ENCODE results near the gene PPP2R5B. TPM values are rescaled to one million over a fixed set of nuclear protein-coding genes. Genes with fewer than 3 reads are reported as not detected.

The PPP2R5B gene
- total RNA-seq, 1 donor from 2014 or later = 26.9 TPM

DNA sequence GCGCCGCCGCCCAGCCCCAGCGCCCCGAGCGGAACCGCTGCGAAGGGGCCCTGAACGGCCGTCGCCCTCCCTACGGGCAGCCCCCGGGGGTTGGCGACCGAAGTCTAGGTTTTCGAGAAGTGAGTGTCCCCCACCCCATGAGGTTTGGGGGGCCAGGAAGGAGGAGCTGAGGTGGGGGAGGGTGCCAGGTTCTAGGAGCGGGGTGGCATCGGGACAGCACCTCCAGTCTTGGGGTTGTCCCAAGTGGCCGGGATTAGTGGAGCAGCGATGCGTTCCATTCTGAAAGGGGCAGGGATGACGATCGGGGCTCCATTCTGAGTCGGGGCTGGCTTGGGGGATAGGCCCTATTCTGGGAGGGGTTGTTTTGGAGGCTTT, 408 bp downstream of the PPP2R5B start:
- no peak for DNase-seq (ENCODE audit: low read depth)
- TF ChIP-seq, protein P1, sequence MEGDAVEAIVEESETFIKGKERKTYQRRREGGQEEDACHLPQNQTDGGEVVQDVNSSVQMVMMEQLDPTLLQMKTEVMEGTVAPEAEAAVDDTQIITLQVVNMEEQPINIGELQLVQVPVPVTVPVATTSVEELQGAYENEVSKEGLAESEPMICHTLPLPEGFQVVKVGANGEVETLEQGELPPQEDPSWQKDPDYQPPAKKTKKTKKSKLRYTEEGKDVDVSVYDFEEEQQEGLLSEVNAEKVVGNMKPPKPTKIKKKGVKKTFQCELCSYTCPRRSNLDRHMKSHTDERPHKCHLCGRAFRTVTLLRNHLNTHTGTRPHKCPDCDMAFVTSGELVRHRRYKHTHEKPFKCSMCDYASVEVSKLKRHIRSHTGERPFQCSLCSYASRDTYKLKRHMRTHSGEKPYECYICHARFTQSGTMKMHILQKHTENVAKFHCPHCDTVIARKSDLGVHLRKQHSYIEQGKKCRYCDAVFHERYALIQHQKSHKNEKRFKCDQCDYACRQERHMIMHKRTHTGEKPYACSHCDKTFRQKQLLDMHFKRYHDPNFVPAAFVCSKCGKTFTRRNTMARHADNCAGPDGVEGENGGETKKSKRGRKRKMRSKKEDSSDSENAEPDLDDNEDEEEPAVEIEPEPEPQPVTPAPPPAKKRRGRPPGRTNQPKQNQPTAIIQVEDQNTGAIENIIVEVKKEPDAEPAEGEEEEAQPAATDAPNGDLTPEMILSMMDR (IDR thresholded peaks at IDR 0.05; ENCODE audit: insufficient read depth, low read length, poor library complexity, severe bottlenecking) = no peak
- peak overlapping the region; percentile 67 for H3K4me3 ChIP-seq (ENCODE audit: low read depth, low read length)
- no peaks in the 10 kb centered on the region for H3K36me3 ChIP-seq (ENCODE audit: control insufficient read depth, insufficient read depth, low read length)
- H3K27me3 ChIP-seq (ENCODE audit: control insufficient read depth, insufficient read depth, low read length) = no peaks in the 10 kb centered on the region

DNA sequence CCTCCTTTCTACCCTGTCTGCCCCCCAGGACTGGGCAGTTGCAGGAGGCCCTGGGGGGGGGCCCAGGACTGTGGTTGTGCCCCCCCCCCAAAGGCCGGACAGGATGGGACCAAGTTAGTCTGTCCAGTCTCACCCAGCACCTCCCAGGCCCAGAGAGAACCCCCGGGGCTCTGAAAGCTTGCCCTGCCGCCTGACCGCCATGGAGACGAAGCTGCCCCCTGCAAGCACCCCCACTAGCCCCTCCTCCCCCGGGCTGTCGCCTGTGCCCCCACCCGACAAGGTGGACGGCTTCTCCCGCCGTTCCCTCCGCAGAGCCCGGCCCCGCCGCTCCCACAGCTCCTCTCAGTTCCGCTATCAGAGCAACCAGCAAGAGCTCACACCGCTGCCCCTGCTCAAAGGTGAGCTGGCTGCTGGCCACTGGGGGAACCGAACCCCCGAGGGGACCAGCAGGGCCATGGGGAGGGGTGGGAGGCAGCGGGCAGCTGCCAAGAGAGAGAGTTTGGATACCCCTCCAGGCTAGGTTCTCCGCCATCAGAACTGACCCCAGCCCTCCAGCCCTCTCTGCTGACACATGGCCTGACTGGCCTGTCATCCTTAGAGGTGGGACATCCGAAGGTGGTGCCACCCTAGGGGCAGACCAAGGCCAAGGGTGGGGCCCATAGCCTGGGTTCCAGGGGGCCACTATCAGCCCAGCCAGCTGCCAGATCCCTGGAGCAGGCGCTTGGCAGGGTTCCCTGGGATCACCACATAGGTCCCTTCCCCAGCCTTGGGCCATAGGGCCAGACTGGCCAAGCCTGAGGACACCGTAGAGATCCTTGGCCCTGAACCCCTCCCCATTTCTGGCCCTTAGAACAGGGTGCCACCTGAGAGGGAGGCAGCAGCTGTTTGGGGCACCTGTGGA, 1.3 kb downstream of the PPP2R5B start:
- H3K36me3 ChIP-seq (ENCODE audit: control insufficient read depth, insufficient read depth, low read length) = peaks cover 1% of the 10 kb centered on the region
- TF ChIP-seq, protein P1 (IDR thresholded peaks at IDR 0.05; ENCODE audit: insufficient read depth, low read length, poor library complexity, severe bottlenecking) = no peak
- no peaks in the 10 kb centered on the region for H3K27me3 ChIP-seq (ENCODE audit: control insufficient read depth, insufficient read depth, low read length)
- H3K4me3 ChIP-seq (ENCODE audit: low read depth, low read length) = peak overlapping the region; percentile 67
- no peak for DNase-seq (ENCODE audit: low read depth)

DNA sequence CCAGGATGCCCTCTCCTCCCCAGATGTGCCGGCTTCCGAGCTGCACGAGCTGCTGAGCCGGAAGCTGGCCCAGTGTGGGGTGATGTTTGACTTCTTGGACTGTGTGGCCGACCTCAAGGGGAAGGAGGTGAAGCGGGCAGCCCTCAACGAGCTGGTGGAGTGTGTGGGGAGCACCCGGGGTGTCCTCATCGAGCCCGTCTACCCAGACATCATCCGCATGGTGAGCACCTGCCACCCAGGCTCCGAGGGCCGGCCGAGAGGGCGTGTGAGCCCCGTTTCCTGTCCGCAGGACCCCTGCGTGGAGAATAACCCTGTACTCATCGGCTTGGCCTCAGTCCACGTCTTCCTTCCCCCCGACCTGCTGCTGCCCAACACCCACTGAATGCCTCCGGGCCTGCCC, 2.2 kb downstream of the PPP2R5B start:
- H3K27me3 ChIP-seq (ENCODE audit: control insufficient read depth, insufficient read depth, low read length) = no peaks in the 10 kb centered on the region
- no peak overlapping the region for H3K4me3 ChIP-seq (ENCODE audit: low read depth, low read length)
- no peak for DNase-seq (ENCODE audit: low read depth)
- TF ChIP-seq, protein P1 (IDR thresholded peaks at IDR 0.05; ENCODE audit: insufficient read depth, low read length, poor library complexity, severe bottlenecking) = no peak
- peaks cover 1% of the 10 kb centered on the region for H3K36me3 ChIP-seq (ENCODE audit: control insufficient read depth, insufficient read depth, low read length)

DNA sequence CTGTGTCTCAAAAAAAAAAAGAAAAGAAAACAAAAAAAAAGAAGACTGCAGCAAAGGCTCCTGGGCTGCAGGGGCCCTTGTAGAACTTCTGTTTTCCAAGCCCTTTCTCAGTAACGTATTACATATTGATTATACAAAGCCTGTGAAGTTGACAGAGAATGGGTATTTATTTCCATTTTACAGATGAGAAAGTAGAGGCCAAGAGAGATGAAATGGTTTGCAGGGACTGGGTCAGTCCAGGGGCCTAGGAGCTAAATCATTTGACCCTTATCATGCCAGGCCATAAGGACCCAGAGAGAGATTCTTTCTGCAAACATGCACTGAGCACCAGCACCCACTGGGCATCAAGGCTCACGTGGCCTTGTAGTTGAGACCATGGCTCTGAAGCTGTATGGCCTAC, 4.5 kb downstream of the PPP2R5B start:
- Histone ChIP-seq H3K4me3 (ENCODE audit: low read depth, low read length) (no peak overlapping the region), H3K27me3 (ENCODE audit: control insufficient read depth, insufficient read depth, low read length) (no peaks in the 10 kb centered on the region), H3K36me3 (ENCODE audit: control insufficient read depth, insufficient read depth, low read length) (peaks cover 1% of the 10 kb centered on the region)
- no peak for DNase-seq (ENCODE audit: low read depth)
- TF ChIP-seq, protein P1 (IDR thresholded peaks at IDR 0.05; ENCODE audit: insufficient read depth, low read length, poor library complexity, severe bottlenecking) = no peak

DNA sequence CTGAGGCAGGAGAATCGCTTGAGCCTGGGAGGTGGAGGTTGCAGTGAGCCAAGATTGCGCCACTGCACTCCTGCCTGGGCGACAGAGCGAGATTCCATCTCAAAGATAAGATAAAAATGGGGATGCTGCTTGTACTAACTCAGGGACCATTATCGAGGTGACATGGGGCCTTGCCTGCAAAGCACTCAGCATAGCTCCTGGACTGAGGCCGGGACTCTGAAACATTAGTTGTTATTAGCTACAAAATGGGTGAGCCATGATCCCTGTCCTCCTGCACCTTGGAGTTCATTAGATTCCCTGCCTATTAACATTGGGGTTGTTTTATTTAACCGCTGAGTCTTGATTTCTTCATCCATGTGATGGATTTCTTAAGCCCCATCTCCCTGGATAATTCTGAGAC, 5.1 kb downstream of the PPP2R5B start:
- DNase-seq (ENCODE audit: low read depth) = no peak
- H3K27me3 ChIP-seq (ENCODE audit: control insufficient read depth, insufficient read depth, low read length) = no peaks in the 10 kb centered on the region
- TF ChIP-seq, protein P1 (IDR thresholded peaks at IDR 0.05; ENCODE audit: insufficient read depth, low read length, poor library complexity, severe bottlenecking) = no peak
- H3K36me3 ChIP-seq (ENCODE audit: control insufficient read depth, insufficient read depth, low read length) = peaks cover 1% of the 10 kb centered on the region
- H3K4me3 ChIP-seq (ENCODE audit: low read depth, low read length) = no peak overlapping the region

DNA sequence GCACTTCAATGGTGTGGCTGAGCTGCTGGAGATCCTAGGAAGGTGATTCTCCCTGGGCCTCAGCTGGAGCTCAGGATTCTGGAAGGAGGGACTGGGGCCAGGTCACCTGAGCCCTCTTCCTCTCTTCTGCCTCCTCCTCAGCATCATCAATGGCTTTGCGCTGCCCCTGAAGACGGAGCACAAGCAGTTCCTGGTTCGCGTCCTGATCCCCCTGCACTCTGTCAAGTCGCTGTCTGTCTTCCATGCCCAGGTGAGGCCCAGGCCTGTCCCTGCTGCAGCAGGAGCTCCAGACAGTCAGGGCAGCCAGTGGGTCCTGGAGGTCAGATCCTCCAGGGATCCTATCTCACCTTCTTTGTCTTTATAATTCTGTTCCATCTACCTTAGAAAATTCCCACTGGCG, 5.9 kb downstream of the PPP2R5B start:
- no peaks in the 10 kb centered on the region for H3K27me3 ChIP-seq (ENCODE audit: control insufficient read depth, insufficient read depth, low read length)
- no peak overlapping the region for H3K4me3 ChIP-seq (ENCODE audit: low read depth, low read length)
- peaks cover 1% of the 10 kb centered on the region for H3K36me3 ChIP-seq (ENCODE audit: control insufficient read depth, insufficient read depth, low read length)

More for the DNA sequence above, 5.9 kb downstream of the PPP2R5B start:
- DNase-seq (ENCODE audit: low read depth) = no peak
- TF ChIP-seq, protein P1 (IDR thresholded peaks at IDR 0.05; ENCODE audit: insufficient read depth, low read length, poor library complexity, severe bottlenecking) = no peak
